BJ (cell line): ENCODE measurements around the gene MED26. TPM values are rescaled to one million over a fixed set of nuclear protein-coding genes. Genes with fewer than 3 reads are reported as not detected.

Source experiments
- CTCF ChIA-PET: fragments of 350-600 bp; formaldehyde crosslinking; extraction: SDS; loops from one replicate; lab custom pipeline; 2021; ENCODE audit warnings: antibody characterized with exemption, inconsistent platforms; lab: Yijun Ruan, JAX
- POLR2A ChIA-PET: fragments of 300-600 bp; sonication (Branson Sonifier 250); formaldehyde crosslinking; extraction: SDS; loops from one replicate; lab custom pipeline; 2021; ENCODE audit warnings: antibody characterized with exemption; lab: Charles Lee
- DNase-seq: peaks from one replicate; pipeline ENCODE4 v3.0.0-alpha.2; 2011; ENCODE audit warnings: low read depth
- H3K27me3 ChIP-seq: 2 replicates; pipeline ENCODE4 v1.6.0; 2011; ENCODE audit warnings: low read length; ENCODE audit not compliant: control insufficient read depth, insufficient read depth
- H3K36me3 ChIP-seq: 2 replicates; pipeline ENCODE4 v1.5.1; 2011; ENCODE audit warnings: low read length; ENCODE audit not compliant: control insufficient read depth, insufficient read depth
- H3K4me3 ChIP-seq: 2 replicates; pipeline ENCODE4 v1.5.1; 2011; ENCODE audit warnings: low read depth, mild to moderate bottlenecking, control low read depth, low read length
- CTCF ChIP-seq: IDR thresholded peaks from 2 replicates; pipeline ENCODE4 v1.5.1; 2011; ENCODE audit warnings: low read depth, mild to moderate bottlenecking, control low read depth, inconsistent platforms, low read length, moderate library complexity; ENCODE audit not compliant: insufficient read depth
- polyA plus RNA-seq: library from polyadenylated mRNA; depleted of rRNA; stranded (reverse); fragments of >200 nt; gene quantifications from 2 replicates; pipeline ENCODE4 v1.2.3, GENCODE V29; 2011

The MED26 gene
- polyA plus RNA-seq, 1 experiment: 3.9 TPM

- ChIA-PET POLR2A (no interaction called here), CTCF (interaction anchor here (1.0 kb wide), 1 partner anchor 11 kb away, joined by 5 read pairs; no protein-coding TSS in a partner anchor)
- TF ChIP-seq CTCF: no peak
- no peaks in the 10 kb centered on the region for H3K27me3 ChIP-seq
- no peak overlapping the region for H3K4me3 ChIP-seq
- 0 out of 2 replicates have a peak, but pooled peaks cover 2% of the 10 kb centered on the region for H3K36me3 ChIP-seq
- DNase-seq: no peak
Observed at GRCh38 chr19:16598848-16599247, 29.2 kb downstream of the MED26 start.

GRCh38 chr19:16596399-16596798 lies 31.6 kb downstream of the MED26 start:
- Histone ChIP-seq H3K4me3 (no peak overlapping the region), H3K36me3 (0 out of 2 replicates have a peak, but pooled peaks cover 4% of the 10 kb centered on the region), H3K27me3 (no peaks in the 10 kb centered on the region)
- POLR2A ChIA-PET: no interaction called here
- TF ChIP-seq CTCF: no peak
- CTCF ChIA-PET: interaction anchor here (1.5 kb wide), 1 partner anchor 16 kb away, joined by 3 read pairs; no protein-coding TSS in a partner anchor
- no peak for DNase-seq

GRCh38 chr19:16595097-16595496 lies 32.9 kb downstream of the MED26 start:
- DNase-seq: no peak

GRCh38 chr19:16594681-16595091 lies 33.3 kb downstream of the MED26 start:
- H3K27me3 ChIP-seq: no peaks in the 10 kb centered on the region
- ChIA-PET POLR2A (no interaction called here), CTCF (no interaction called here)

More at GRCh38 chr19:16595097-16595496, 32.9 kb downstream of the MED26 start:
- ChIA-PET POLR2A (no interaction called here), CTCF (interaction anchor here (1.5 kb wide), 1 partner anchor 14 kb away, joined by 3 read pairs; no protein-coding TSS in a partner anchor)
- 0 out of 2 replicates have a peak, but pooled peaks cover 4% of the 10 kb centered on the region for H3K36me3 ChIP-seq
- H3K4me3 ChIP-seq: no peak overlapping the region
- no peaks in the 10 kb centered on the region for H3K27me3 ChIP-seq
- no peak for TF ChIP-seq CTCF

GRCh38 chr19:16594131-16594586 lies 33.8 kb downstream of the MED26 start:
- ChIA-PET CTCF (no interaction called here), POLR2A (no interaction called here)
- Histone ChIP-seq H3K4me3 (no peak overlapping the region), H3K36me3 (0 out of 2 replicates have a peak, but pooled peaks cover 4% of the 10 kb centered on the region), H3K27me3 (no peaks in the 10 kb centered on the region)
- no peak for DNase-seq
- TF ChIP-seq CTCF: no peak

More at GRCh38 chr19:16594681-16595091, 33.3 kb downstream of the MED26 start:
- Histone ChIP-seq H3K36me3 (0 out of 2 replicates have a peak, but pooled peaks cover 4% of the 10 kb centered on the region), H3K4me3 (no peak overlapping the region)
- no peak for TF ChIP-seq CTCF
- no peak for DNase-seq
